Astrocyte of the cerebellum (primary cell): ENCODE data around the gene ZC3H15.
A peak's percentile ranks its signal among the peaks of the same experiment; 100 is the strongest.

Source experiments
- DNase-seq: peaks from one replicate; pipeline ENCODE4 v3.0.0-alpha.2; 2011; ENCODE audit warnings: low read depth
- H3K4me3 ChIP-seq: 2 replicates; pipeline ENCODE4 v1.5.1; 2011; ENCODE audit warnings: mild to moderate bottlenecking, low read depth, low read length, moderate library complexity
- in situ Hi-C: cut with HindIII; loops from 2 replicates; pipeline ENCODE4 v1.10.0; 2017; ENCODE audit warnings: low sequenced_read_pairs
- TF ChIP-seq, protein P1 (sequence below): IDR thresholded peaks from 2 replicates; pipeline ENCODE4 v1.5.1; 2012; ENCODE audit warnings: low read length, low read depth, moderate library complexity, mild to moderate bottlenecking; ENCODE audit errors: missing control alignments

ZC3H15 gene

DNA sequence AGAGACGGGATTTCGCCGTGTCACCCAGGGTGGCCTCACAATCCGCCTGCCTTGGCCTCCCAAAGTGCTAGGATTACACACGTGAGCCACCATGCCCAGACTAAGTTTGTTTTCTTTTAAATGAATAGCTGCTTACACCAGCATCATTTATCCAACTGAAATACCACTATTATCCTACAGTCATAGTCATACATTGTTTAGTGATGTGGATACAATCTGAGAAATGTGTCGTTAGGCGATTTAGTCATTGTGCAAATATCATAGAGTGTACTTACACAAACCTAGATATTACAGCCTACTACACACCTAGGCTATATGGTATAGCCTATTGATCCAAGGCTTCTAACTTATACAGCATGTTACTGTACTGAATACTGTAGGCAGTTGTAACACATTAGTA, 10.3 kb downstream of the ZC3H15 start:
- in situ Hi-C loops, result no loop called here

GRCh38 chr2:186497928-186498327, 11.9 kb downstream of the ZC3H15 start:
- H3K4me3 ChIP-seq, result no peak overlapping the region
- in situ Hi-C loops, result no loop called here
- no peak for DNase-seq
- TF ChIP-seq, protein P1, sequence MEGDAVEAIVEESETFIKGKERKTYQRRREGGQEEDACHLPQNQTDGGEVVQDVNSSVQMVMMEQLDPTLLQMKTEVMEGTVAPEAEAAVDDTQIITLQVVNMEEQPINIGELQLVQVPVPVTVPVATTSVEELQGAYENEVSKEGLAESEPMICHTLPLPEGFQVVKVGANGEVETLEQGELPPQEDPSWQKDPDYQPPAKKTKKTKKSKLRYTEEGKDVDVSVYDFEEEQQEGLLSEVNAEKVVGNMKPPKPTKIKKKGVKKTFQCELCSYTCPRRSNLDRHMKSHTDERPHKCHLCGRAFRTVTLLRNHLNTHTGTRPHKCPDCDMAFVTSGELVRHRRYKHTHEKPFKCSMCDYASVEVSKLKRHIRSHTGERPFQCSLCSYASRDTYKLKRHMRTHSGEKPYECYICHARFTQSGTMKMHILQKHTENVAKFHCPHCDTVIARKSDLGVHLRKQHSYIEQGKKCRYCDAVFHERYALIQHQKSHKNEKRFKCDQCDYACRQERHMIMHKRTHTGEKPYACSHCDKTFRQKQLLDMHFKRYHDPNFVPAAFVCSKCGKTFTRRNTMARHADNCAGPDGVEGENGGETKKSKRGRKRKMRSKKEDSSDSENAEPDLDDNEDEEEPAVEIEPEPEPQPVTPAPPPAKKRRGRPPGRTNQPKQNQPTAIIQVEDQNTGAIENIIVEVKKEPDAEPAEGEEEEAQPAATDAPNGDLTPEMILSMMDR, result no peak

More for the DNA sequence above, 10.3 kb downstream of the ZC3H15 start:
- no peak for DNase-seq
- no peak overlapping the region for H3K4me3 ChIP-seq
- TF ChIP-seq, protein P1, result no peak

DNA sequence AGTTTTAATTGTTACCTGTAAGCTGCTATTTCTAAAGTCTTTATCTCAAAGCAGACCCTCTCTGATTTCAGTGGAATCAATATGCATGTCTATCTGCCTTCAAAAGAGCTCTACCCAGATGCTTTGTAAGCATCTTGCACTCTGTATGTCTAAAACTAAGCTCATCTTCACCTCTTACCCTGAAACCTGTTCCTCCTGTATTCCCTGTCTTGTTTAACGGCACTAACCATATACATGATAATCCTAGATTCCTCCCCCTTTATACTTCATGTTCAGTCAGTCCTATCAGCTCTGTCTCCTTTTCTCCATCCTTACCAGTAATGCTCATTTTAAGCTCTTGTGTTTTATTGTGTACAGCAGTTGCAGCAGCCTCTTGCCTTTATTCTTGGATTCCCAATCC, 12.8 kb downstream of the ZC3H15 start:
- TF ChIP-seq, protein P1, result no peak
- no peak for DNase-seq
- H3K4me3 ChIP-seq, result no peak overlapping the region
- in situ Hi-C loops, result no loop called here

DNA sequence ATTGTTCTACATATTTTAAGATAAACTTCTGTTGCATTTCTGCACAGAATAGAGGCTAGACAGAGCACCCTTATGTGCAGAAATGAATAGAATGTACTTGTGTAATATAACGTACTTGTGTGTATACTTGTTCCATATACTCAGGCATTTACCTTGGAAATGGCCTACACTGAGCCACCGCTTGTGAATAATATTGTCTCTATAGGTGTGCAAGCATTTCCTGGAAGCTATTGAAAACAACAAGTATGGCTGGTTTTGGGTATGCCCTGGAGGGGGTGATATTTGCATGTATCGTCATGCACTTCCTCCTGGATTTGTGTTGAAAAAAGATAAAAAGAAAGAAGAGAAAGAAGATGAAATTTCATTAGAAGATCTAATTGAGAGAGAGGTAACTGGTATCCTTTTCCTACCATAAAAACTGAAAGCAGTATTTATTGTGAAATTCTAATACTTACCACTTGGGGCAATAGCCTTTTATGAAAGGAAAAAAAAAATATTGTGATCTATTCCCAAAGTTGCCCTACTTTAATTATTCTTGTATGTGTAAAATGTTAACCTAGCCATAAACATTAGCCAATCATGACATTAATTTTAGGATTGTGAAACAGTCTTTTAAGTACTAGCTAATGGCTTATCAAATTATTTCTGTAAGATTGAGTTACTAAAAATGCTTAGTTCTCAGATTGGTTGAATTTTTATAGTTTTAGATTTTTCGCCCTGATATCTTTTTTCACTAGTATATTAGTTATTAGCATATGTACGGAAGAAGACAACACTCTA, 18.0 kb downstream of the ZC3H15 start:
- TF ChIP-seq, protein P1, result peak; percentile 6
- H3K4me3 ChIP-seq, result no peak overlapping the region
- peak; percentile 18 for DNase-seq
- in situ Hi-C loops, result loop anchor here (25.0 kb wide), 1 partner anchor 133 kb away; no protein-coding TSS in a partner anchor

DNA sequence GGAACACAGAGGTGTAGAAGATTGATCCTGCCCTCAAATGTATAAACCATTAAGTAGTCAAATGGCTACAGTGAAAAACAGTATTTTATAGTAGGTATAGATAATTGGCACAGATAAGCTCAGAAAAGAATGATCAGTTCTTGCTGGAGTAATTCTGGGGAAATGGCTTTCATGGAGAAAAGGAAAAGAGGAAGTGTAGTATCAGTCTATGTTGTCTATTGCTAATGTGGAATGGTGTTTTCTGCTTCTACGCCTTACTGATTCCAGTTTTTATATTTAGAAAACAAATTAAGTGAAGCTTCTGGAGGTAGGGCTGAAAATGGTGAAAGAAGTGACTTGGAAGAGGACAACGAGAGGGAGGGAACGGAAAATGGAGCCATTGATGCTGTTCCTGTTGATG, 22.2 kb downstream of the ZC3H15 start:
- no peak for DNase-seq
- in situ Hi-C loops, result loop anchor here (25.0 kb wide), 1 partner anchor 129 kb away; no protein-coding TSS in a partner anchor
- H3K4me3 ChIP-seq, result no peak overlapping the region
- TF ChIP-seq, protein P1, result no peak

GRCh38 chr2:186515376-186515775, 29.3 kb downstream of the ZC3H15 start:
- no peak for DNase-seq
- no peak overlapping the region for H3K4me3 ChIP-seq
- TF ChIP-seq, protein P1, result no peak
- in situ Hi-C loops, result loop anchor here (5.0 to 25.0 kb wide), 2 partner anchors 57 to 122 kb away; no protein-coding TSS in a partner anchor
